Activated B cell treated with CpG ODN at 0.5 μM for 24 hours (primary cell): ENCODE results near the gene SLC39A13. TPM values are rescaled to one million over a fixed set of nuclear protein-coding genes. Genes with fewer than 3 reads are reported as not detected.

Experiments
- ATAC-seq: fragments of 200-7000 bp; cut with Tn5 transposase; one replicate; pipeline ENCODE4 v1.10.0; 2021; ENCODE audit warnings: low read depth, mild to moderate bottlenecking, moderate library complexity
- CTCF ChIA-PET: fragments of 350-600 bp; sonication (Branson Sonifier 250); formaldehyde crosslinking; loops from one replicate; lab custom pipeline; 2021; ENCODE audit warnings: antibody characterized with exemption; lab: Charles Lee
- POLR2A ChIA-PET: fragments of 350-600 bp; sonication (Branson Sonifier 250); formaldehyde crosslinking; loops from one replicate; lab custom pipeline; 2021; ENCODE audit warnings: antibody characterized with exemption; lab: Charles Lee
- DNase-seq: peaks from one replicate; pipeline ENCODE4 v3.0.0; 2022
- H3K27ac Mint-ChIP-seq: one replicate; pipeline ENCODE4 v1.8.0; 2020; ENCODE audit warnings: mixed read lengths
- H3K27me3 Mint-ChIP-seq: one replicate; pipeline ENCODE4 v1.8.0; 2021; ENCODE audit warnings: mixed read lengths
- H3K36me3 Mint-ChIP-seq: one replicate; pipeline ENCODE4 v1.8.0; 2021; ENCODE audit warnings: low read depth, mixed read lengths
- H3K4me1 Mint-ChIP-seq: one replicate; pipeline ENCODE4 v1.8.0; 2021; ENCODE audit warnings: mixed read lengths
- H3K4me3 Mint-ChIP-seq: one replicate; pipeline ENCODE4 v1.8.0; 2020; ENCODE audit warnings: mild to moderate bottlenecking, mixed read lengths
- H3K9me3 Mint-ChIP-seq: one replicate; pipeline ENCODE4 v1.8.0; 2020; ENCODE audit warnings: mixed read lengths
- intact Hi-C: fragments of 100-400 bp; cut with micrococcal nuclease; formaldehyde crosslinking; loops from one replicate; pipeline ENCODE4 v1.15.1; 2024
- total RNA-seq: library from RNA; stranded (reverse); gene quantifications from 2 replicates; pipeline ENCODE4 v1.2.3, GENCODE V29; 2022
- TF ChIP-seq, protein P1 (sequence below): fragments of 200-600 bp; IDR thresholded peaks from one replicate; pipeline ENCODE4 v1.8.0; 2022; ENCODE audit warnings: antibody characterized with exemption, mild to moderate bottlenecking

Gene SLC39A13
- total RNA-seq, 1 donor from 2014 or later, result 27.5 TPM

GRCh38 chr11:47373876-47374719 lies 34.3 kb upstream of the SLC39A13 start:
- CTCF ChIA-PET, result interaction anchor here (0.6 to 4.1 kb wide), 19 partner anchors 9 to 181 kb away, joined by 3 to 67 read pairs (median 6); partner anchors contain the start of genes PSMC3 and SLC39A13
- intact Hi-C loops, result loop anchor here (1.0 kb wide), 5 partner anchors 26 to 479 kb away; partner anchors contain the start of gene SLC39A13
- Mint-ChIP-seq H3K4me1 (peaks cover 54% of the 10 kb centered on the region), H3K9me3 (no peaks in the 10 kb centered on the region), H3K36me3 (peaks cover 65% of the 10 kb centered on the region), H3K4me3 (no peak overlapping the region), H3K27me3 (no peaks in the 10 kb centered on the region), H3K27ac (peak overlapping the region; percentile 70)
- no peak for ATAC-seq
- POLR2A ChIA-PET, result interaction anchor here (0.6 to 2.5 kb wide), 10 partner anchors 18 to 103 kb away, joined by 3 to 18 read pairs (median 6); partner anchors contain the start of gene PSMC3
- DNase-seq, result peak; percentile 81
- TF ChIP-seq, protein P1, sequence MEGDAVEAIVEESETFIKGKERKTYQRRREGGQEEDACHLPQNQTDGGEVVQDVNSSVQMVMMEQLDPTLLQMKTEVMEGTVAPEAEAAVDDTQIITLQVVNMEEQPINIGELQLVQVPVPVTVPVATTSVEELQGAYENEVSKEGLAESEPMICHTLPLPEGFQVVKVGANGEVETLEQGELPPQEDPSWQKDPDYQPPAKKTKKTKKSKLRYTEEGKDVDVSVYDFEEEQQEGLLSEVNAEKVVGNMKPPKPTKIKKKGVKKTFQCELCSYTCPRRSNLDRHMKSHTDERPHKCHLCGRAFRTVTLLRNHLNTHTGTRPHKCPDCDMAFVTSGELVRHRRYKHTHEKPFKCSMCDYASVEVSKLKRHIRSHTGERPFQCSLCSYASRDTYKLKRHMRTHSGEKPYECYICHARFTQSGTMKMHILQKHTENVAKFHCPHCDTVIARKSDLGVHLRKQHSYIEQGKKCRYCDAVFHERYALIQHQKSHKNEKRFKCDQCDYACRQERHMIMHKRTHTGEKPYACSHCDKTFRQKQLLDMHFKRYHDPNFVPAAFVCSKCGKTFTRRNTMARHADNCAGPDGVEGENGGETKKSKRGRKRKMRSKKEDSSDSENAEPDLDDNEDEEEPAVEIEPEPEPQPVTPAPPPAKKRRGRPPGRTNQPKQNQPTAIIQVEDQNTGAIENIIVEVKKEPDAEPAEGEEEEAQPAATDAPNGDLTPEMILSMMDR, result peak; percentile 83

- Mint-ChIP-seq H3K27me3 (no peaks in the 10 kb centered on the region), H3K36me3 (peaks cover 60% of the 10 kb centered on the region), H3K9me3 (no peaks in the 10 kb centered on the region), H3K4me1 (peaks cover 49% of the 10 kb centered on the region), H3K27ac (peak overlapping the region; percentile 70), H3K4me3 (no peak overlapping the region)
- intact Hi-C loops, result loop anchor here (1.0 to 5.0 kb wide), 6 partner anchors 26 to 479 kb away; partner anchors contain the start of genes CELF1 and SLC39A13
- CTCF ChIA-PET, result interaction anchor here (0.6 to 4.1 kb wide), 17 partner anchors 10 to 180 kb away, joined by 3 to 67 read pairs (median 7); partner anchors contain the start of genes PSMC3 and SLC39A13
- TF ChIP-seq, protein P1, result no peak
- DNase-seq (no peak), ATAC-seq (no peak)
- POLR2A ChIA-PET, result interaction anchor here (0.6 to 2.5 kb wide), 9 partner anchors 17 to 51 kb away, joined by 3 to 18 read pairs (median 6); partner anchors contain the start of gene PSMC3
These were observed 33.7 kb upstream of the SLC39A13 start for GRCh38 chr11:47374720-47375019.

GRCh38 chr11:47375020-47375419 lies 33.4 kb upstream of the SLC39A13 start:
- TF ChIP-seq, protein P1, result no peak
- Mint-ChIP-seq H3K4me1 (peaks cover 47% of the 10 kb centered on the region), H3K9me3 (no peaks in the 10 kb centered on the region), H3K4me3 (peak overlapping the region; percentile 50), H3K36me3 (peaks cover 56% of the 10 kb centered on the region), H3K27me3 (no peaks in the 10 kb centered on the region), H3K27ac (peak overlapping the region; percentile 70)
- no peak for DNase-seq
- ATAC-seq, result no peak
- ChIA-PET CTCF (interaction anchor here (2.0 to 4.1 kb wide), 4 partner anchors 18 to 36 kb away, joined by 22 to 67 read pairs (median 42); partner anchors contain the start of gene SLC39A13), POLR2A (interaction anchor here (1.2 to 2.1 kb wide), 2 partner anchors 25 to 51 kb away, joined by 6 to 18 read pairs; partner anchors contain the start of gene PSMC3)
- intact Hi-C loops, result loop anchor here (5.0 kb wide), 1 partner anchor 177 kb away; the partner anchor contains the start of gene CELF1

- CTCF ChIA-PET, result interaction anchor here (2.0 to 4.1 kb wide), 3 partner anchors 17 to 35 kb away, joined by 41 to 67 read pairs (median 43); partner anchors contain the start of gene SLC39A13
These were observed 32.8 kb upstream of the SLC39A13 start for GRCh38 chr11:47375546-47376085.

More at GRCh38 chr11:47375546-47376085, 32.8 kb upstream of the SLC39A13 start:
- Mint-ChIP-seq H3K27ac (no peak overlapping the region), H3K4me1 (peaks cover 48% of the 10 kb centered on the region), H3K27me3 (no peaks in the 10 kb centered on the region), H3K4me3 (peak overlapping the region; percentile 94), H3K36me3 (peaks cover 55% of the 10 kb centered on the region), H3K9me3 (no peaks in the 10 kb centered on the region)
- ATAC-seq, result no peak
- no peak for DNase-seq
- TF ChIP-seq, protein P1, result no peak
- intact Hi-C loops, result loop anchor here (5.0 kb wide), 1 partner anchor 177 kb away; the partner anchor contains the start of gene CELF1
- POLR2A ChIA-PET, result interaction anchor here (2.1 kb wide), 1 partner anchor 24 kb away, joined by 18 read pairs; no protein-coding TSS in a partner anchor
